NCI-H1417 treated with DMSO at 0.1 percent for 48 hours (cell line): ENCODE results near the gene C1orf226.
"Not testable (repeated sequence)": the region's sequence is repeated elsewhere in the genome, so short reads cannot be mapped to it uniquely, and the experiment has no call there.

Source experiments
- DNase-seq: peaks from one replicate; lab custom pipeline; 2025; lab: John Stamatoyannopoulos, UW

C1orf226 gene

DNA sequence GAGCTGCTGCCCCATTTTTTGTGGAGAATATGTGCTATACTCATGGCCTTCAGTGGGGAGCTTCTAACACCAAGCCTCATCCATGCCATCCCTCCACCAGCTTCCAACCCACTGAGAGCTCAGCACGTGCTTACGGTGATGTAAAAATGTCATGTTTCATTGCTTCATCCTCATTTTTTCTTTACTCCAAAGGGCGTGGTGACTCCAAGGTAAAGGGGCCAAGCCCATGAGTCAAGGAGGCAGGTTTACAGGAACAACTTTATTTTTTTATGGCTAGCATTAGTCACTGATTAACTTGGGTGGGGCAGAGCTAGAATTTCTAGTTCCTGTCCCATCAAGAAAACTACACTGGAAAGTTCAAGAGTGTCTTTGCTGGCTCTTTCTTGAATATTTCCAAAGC lies at the start of gene C1orf226:
C1orf226 (plus strand) TSS at position 346 of the 400 bp plus-strand sequence. CDS start 174 bp downstream, outside the sequence.
- no peak for DNase-seq

DNA sequence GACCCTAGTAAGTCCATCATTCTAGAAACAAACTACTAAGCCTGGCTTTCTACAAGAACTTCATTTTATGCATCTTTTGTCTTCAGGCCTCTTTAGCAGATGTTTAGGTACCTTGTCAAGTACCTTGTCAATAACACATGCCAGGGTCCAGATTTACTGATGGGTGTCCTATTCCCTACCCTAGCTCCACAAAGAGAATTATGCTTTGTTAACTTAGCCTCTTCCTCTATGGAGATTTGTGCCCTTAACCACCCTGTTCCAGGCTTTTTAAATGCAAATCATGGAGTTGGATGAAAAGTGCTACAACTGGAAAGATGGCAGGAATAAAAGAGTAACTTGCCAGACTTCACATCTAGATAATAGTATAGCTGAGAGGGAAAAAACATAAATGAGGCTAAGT lies 47.5 kb upstream of the C1orf226 start:
- no peak for DNase-seq

GRCh38 chr1:162335126-162335525 lies 46.4 kb upstream of the C1orf226 start:
- no peak for DNase-seq

DNA sequence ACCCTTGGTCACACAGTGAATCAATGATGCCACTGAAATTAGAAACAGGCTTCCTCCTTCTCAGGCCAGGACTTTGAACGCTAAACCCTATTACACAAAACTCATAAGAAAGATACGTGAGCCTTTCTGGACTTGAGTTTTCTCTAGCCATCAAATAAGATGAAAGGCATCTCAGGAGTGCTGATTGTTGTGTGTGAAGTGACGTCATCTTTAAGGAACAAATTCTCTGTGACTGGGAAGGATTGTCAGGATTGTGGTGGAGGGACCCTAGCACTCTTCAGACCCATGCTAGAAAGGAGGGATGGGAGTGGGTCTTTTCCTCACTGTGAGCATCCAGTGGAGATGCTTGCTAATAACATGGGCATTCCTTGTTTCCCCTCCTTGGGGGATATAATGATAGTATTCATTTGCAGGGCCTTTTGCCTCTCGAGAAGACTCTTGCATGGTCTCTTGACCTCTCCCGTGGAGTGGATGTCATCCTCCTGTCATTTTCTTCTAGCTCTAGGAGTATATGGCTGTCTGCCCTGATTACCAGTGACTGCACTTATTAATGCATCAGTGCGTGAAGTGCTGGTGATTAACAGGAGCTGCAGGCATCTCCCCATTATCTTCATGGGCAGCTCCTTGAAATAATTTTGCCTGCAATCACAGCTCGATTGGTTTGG lies 44.8 kb upstream of the C1orf226 start:
- DNase-seq = no peak

GRCh38 chr1:162342452-162342983 lies 39.0 kb upstream of the C1orf226 start:
- DNase-seq = no peak

- no peak for DNase-seq
These were observed 38.1 kb upstream of the C1orf226 start for GRCh38 chr1:162343470-162343869.

- no peak for DNase-seq
These were observed 34.2 kb upstream of the C1orf226 start for GRCh38 chr1:162347281-162347680.

GRCh38 chr1:162349635-162350330 lies 31.7 kb upstream of the C1orf226 start:
- no peak for DNase-seq

DNA sequence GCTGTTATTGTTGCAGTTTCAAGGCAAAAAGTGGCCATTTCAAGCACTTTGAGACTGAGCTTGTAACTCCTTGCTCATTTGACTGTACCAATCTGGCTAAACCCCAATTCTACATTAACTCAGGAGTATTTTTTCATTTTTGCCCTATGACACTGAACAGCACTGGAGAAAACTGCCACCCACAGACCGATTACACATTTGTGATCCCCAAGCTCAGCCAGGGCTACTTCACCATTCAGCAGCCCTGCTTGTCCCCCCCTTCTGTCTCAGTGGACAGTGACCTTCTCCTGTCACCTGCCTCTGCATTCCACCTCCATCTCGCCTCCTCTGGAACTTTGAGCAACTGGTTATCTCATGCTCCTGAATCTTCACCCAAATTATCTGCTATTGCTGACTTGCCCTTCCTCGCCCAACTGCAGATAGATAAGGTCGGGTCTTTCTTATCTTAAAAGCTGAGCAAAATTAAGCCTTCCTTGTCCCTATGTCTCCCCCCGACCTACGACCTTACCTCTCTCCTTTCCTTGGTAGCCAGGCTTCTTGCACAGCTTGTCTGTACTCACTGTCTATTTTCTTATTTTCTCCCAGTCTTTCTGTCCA lies 30.2 kb upstream of the C1orf226 start:
- no peak for DNase-seq

GRCh38 chr1:162351874-162352273 lies 29.7 kb upstream of the C1orf226 start:
- not testable (repeated sequence) for DNase-seq

DNA sequence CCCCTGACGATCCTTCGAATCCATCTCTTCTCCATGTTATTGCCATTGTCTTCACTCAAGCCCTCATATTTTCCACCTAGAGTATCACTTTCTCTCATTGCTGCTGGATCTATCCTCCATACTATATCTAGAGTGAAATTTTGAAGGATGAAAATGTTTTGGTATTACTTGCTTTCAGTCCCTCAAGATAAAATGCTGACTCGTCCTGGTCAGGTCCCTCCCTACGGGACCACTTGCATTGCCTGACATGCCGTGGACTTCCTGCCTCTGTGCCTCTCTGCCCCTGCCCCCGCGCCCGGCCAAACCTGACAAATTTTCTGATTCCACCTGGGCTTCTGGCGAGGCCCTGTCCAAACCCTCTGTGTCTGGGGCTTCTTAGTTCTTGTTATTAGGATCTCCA lies 28.4 kb upstream of the C1orf226 start:
- no peak for DNase-seq

DNA sequence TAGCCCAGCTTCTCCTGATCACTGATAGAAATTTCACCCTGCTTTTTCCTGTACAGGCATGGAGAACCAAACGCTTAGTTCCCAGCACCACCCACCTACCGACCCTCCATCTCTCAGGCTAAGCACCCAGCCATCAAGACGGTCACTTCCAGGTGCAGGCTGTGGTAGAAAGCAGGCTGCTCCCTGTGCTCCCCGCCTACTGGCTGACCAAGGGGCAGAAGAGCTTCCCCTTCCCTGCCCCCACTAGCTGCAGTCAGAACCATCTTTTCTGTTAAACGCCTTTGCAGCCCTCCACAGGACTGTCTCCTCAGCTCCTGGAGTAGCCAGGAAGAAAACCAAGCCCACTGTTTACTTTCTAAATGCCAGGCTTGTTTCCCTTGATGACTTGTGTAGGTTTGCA lies 27.8 kb upstream of the C1orf226 start:
- no peak for DNase-seq

- DNase-seq = no peak
These were observed 23.8 kb upstream of the C1orf226 start for GRCh38 chr1:162357681-162358266.

DNA sequence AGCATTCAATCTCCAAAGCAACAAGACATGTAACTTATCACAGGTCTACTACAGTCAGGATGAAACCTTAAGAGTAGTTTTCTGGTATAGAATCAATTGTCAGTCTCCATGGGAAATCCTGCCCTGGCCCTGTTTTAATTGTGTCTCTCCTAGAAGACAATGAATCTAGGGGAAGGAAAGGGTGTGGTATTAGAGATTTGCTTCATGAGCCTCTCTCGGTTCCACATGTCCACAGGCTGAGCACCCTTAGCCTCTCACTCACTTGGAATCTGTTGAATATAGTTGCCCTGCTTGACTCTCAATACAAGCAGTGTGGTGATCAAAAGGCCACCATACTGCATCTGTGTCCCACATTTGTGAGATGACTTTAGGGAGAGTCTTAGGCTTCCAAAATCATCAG lies 22.6 kb upstream of the C1orf226 start:
- DNase-seq = no peak

DNA sequence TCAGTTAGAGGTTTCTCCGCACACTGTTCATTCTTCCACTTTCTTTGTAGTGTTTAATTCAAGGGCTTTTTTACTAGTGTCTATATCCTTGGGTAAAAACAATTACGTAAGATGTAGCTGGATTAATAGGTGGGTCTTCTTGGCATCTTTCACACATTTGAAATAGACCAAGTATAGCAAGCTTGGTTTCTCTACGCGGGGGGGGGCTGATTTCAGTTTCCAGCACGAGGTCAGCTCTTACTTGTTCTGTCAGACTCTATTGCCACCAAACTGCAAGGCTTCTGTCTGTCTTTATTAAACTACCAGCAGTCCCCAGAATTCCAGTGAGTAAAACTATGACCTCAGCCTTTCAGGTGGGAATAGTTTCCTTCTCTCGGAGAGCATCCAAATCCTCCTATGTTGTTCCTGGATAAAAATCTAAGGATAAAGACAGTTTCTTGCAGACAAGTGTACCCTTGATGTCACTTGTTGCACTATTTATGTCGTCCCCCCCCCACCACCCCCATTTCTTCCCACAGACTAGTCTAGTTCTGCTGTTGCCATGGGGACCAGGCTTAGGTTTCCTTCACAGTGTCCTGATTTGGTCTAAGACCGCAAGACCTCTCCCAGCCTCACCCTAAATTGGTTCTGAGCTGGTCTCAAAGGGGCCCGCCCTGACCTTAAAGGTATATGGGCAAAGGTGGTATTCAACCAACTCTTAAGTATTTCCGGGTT lies 21.8 kb upstream of the C1orf226 start:
- no peak for DNase-seq

GRCh38 chr1:162360237-162360873 lies 21.2 kb upstream of the C1orf226 start:
- DNase-seq = no peak

- no peak for DNase-seq
These were observed 20.7 kb upstream of the C1orf226 start for GRCh38 chr1:162360874-162361260.

DNA sequence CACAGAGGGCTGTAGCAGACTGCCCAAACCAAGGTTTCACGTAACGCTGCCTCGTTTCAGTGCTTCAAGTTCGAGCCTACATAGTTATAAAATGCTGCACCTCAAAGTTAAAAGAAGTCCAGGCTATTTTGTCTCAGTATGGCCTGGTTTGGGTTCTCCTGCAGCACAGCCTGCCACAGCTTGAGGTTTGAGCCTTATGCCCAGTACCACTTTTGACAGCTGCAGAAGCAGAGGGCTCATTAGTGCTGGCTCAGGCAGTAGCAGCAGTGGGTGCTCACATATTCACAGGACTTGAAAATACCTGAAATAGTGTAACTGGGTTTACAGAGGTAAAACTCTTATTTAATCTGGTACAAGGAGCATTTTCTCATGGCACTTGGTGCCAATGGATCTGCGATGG lies 20.2 kb upstream of the C1orf226 start:
- DNase-seq = no peak

GRCh38 chr1:162363823-162364222 lies 17.7 kb upstream of the C1orf226 start:
- DNase-seq = no peak

GRCh38 chr1:162364498-162364897 lies 17.0 kb upstream of the C1orf226 start:
- no peak for DNase-seq

DNA sequence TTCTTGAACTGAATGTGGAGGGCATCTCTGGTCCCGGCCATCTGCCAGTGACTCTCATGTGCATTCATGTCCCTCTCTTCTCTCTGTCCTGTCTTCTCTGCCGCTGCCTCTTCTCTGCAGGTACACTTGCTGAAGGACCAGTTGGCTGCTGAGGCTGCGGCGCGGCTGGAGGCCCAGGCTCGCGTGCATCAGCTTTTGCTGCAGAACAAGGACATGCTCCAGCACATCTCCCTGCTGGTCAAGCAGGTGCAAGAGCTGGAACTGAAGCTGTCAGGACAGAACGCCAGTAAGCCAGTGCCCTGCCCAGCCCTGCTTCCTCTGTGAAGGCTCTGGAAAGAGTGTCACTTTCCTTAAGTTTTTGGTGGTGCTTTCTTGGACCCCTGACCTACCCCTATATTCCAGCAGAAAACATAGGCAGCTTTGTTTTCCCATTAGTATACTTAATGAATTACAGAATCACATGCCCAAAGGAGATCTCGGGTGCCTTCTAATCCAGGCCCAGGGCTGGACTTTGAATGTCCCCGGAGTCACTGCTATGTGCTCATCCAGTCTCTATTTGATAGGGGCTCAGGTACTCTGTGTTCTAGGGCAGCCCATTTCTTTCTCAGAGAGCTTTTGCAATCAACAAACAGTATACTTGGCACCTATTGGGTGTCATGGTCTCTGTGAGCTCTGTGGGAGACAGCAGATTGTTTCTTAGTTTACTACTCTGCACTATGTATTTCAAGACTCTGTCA lies 16.1 kb upstream of the C1orf226 start:
- DNase-seq = no peak
